ENCODE data around the gene NGB.

DNA sequence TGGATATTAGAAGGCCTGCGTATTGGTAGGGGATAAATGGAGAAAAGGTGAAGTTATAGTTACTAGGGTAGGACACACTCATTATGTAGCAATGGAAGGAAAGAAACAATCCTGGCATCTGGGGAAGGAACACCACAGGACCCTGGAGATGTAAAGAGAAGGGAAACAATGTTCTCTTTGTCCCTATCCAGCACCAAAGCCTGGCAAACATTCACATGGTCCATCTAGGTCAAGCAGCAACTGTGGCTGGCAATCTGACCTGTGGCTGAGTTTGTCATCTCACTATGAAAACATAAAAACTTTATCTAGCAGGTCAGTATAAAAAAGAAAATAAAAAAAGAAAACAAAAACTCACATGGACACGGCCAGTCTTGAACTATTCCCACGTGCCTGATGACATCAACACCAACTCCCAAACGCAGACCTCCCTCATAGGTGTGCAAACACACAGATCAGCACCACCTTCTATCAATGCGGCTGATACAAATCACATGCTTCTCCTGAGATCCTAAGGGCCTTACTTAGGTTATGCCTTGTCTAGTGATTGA, 47.1 kb upstream of the NGB start:
- TF ChIP-seq, protein P1, sequence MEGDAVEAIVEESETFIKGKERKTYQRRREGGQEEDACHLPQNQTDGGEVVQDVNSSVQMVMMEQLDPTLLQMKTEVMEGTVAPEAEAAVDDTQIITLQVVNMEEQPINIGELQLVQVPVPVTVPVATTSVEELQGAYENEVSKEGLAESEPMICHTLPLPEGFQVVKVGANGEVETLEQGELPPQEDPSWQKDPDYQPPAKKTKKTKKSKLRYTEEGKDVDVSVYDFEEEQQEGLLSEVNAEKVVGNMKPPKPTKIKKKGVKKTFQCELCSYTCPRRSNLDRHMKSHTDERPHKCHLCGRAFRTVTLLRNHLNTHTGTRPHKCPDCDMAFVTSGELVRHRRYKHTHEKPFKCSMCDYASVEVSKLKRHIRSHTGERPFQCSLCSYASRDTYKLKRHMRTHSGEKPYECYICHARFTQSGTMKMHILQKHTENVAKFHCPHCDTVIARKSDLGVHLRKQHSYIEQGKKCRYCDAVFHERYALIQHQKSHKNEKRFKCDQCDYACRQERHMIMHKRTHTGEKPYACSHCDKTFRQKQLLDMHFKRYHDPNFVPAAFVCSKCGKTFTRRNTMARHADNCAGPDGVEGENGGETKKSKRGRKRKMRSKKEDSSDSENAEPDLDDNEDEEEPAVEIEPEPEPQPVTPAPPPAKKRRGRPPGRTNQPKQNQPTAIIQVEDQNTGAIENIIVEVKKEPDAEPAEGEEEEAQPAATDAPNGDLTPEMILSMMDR (IDR thresholded peaks at IDR 0.05 in 2 of 3, conservative IDR thresholded peaks at IDR 0.05 in 1 of 3; ENCODE audit: borderline replicate concordance in 1 of 3, insufficient read depth in 1 of 3, low read depth in 2 of 3, low read length in 2 of 3): no peak
- TF ChIP-seq SP1 (IDR thresholded peaks at IDR 0.05; ENCODE audit: low read depth) (no peak), CEBPB (IDR thresholded peaks at IDR 0.05; ENCODE audit: low read depth) (no peak), ZNF274 (IDR thresholded peaks at IDR 0.05; ENCODE audit: low read depth, low read length) (no peak), POLR2AphosphoS5 (IDR thresholded peaks at IDR 0.05; ENCODE audit: low read depth, low read length) (no peak)

All from HCT116 (cell line).